Activated CD4-positive, alpha-beta T cell treated with anti-CD3 and anti-CD28 coated beads, Interleukin-2, amount 10 ng/mL, durations not matched to agents 7 days and 5 days (primary cell): ENCODE results near the gene ZC3H15. TPM values are rescaled to one million over a fixed set of nuclear protein-coding genes. Genes with fewer than 3 reads are reported as not detected.
A peak's percentile ranks its signal among the peaks of the same experiment; 100 is the strongest.
"Not testable (repeated sequence)": the region's sequence is repeated elsewhere in the genome, so short reads cannot be mapped to it uniquely, and the experiment has no call there.

Experiments used
- CTCF ChIA-PET: fragments of 350-600 bp; sonication (Branson Sonifier 250); formaldehyde crosslinking; loops from one replicate; lab custom pipeline; 2021; ENCODE audit warnings: antibody characterized with exemption; lab: Charles Lee
- POLR2A ChIA-PET: fragments of 350-600 bp; sonication (Branson Sonifier 250); formaldehyde crosslinking; loops from one replicate; lab custom pipeline; 2021; ENCODE audit warnings: antibody characterized with exemption; lab: Charles Lee
- DNase-seq: peaks from one replicate; pipeline ENCODE4 v3.0.0-alpha.2; 2020
- H3K27ac Mint-ChIP-seq: one replicate; pipeline ENCODE4 v1.8.0; 2021; ENCODE audit warnings: mild to moderate bottlenecking, moderate library complexity, mixed read lengths
- H3K27me3 Mint-ChIP-seq: one replicate; pipeline ENCODE4 v1.8.0; 2021; ENCODE audit warnings: mixed read lengths
- H3K36me3 Mint-ChIP-seq: one replicate; pipeline ENCODE4 v1.8.0; 2021; ENCODE audit warnings: low read depth, mixed read lengths
- H3K4me1 Mint-ChIP-seq: one replicate; pipeline ENCODE4 v1.8.0; 2021; ENCODE audit warnings: mixed read lengths
- H3K4me3 Mint-ChIP-seq: one replicate; pipeline ENCODE4 v1.8.0; 2021; ENCODE audit warnings: mild to moderate bottlenecking, moderate library complexity, mixed read lengths
- H3K9me3 Mint-ChIP-seq: one replicate; pipeline ENCODE4 v1.8.0; 2021; ENCODE audit warnings: mixed read lengths
- total RNA-seq, 2 experiments: library from RNA; stranded (reverse); gene quantifications; one replicate each; pipeline ENCODE4 v1.2.3, GENCODE V29; 2021

ZC3H15 gene
- total RNA-seq, 2 experiments from 2014 or later, result 63.1 to 80.0 TPM

GRCh38 chr2:186472722-186473493, 13.2 kb upstream of the ZC3H15 start:
- H3K36me3 Mint-ChIP-seq, DNase-seq, POLR2A ChIA-PET, H3K4me3 Mint-ChIP-seq, H3K27me3 Mint-ChIP-seq, CTCF ChIA-PET, H3K27ac Mint-ChIP-seq, H3K4me1 Mint-ChIP-seq: not testable (repeated sequence)
- H3K9me3 Mint-ChIP-seq, result peaks cover 11% of the 10 kb centered on the region

DNA sequence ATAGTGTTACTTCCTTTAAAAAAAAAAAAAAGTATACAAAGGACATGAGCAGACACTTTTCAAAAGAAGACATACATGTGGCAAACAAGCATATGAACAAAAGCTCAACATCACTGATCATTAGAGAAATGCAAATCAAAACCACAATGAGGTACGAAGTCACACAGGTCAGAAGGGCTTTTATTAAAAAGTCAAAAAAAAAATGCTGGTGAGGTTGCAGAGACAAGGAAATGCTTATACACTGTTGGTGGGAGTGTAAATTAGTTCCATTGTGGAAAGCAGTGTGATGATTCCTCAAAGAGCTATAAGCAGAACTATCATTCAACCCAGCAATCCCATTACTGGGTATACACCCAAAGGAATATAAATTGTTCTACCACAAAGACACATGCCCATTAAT, 11.8 kb upstream of the ZC3H15 start:
- H3K4me1 Mint-ChIP-seq, H3K27me3 Mint-ChIP-seq, H3K27ac Mint-ChIP-seq, DNase-seq, H3K4me3 Mint-ChIP-seq, POLR2A ChIA-PET, H3K36me3 Mint-ChIP-seq, CTCF ChIA-PET: not testable (repeated sequence)
- peaks cover 12% of the 10 kb centered on the region for H3K9me3 Mint-ChIP-seq

- ChIA-PET CTCF (no interaction called here), POLR2A (no interaction called here)
- H3K4me3 Mint-ChIP-seq, result no peak overlapping the region
- H3K4me1 Mint-ChIP-seq, result peaks cover 4% of the 10 kb centered on the region
- no peak overlapping the region for H3K27ac Mint-ChIP-seq
- H3K9me3 Mint-ChIP-seq, result peaks cover 8% of the 10 kb centered on the region
- DNase-seq, result no peak
- H3K27me3 Mint-ChIP-seq, result no peaks in the 10 kb centered on the region
- no peaks in the 10 kb centered on the region for H3K36me3 Mint-ChIP-seq
These were observed 8.3 kb upstream of the ZC3H15 start for GRCh38 chr2:186477790-186478189.

DNA sequence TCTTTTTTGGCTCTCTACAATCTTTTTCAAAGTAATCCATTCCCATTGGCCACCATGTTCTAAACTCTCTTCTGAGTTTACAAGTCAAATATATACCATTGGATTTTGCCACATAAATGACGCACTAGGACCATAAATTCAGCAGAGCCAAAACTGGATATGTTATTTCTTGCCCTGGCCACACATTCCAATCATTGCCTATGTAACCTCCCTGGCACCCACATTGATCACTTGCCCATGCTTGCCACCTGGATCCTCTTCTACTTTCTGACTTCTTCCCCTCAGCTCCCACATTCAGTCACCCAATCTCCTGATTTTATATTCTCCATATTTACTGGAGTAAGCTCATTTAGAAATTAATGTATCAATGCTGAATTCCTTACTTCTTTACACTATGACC, 5.1 kb upstream of the ZC3H15 start:
- Mint-ChIP-seq H3K9me3 (peaks cover 8% of the 10 kb centered on the region), H3K27me3 (no peaks in the 10 kb centered on the region), H3K4me3 (no peak overlapping the region), H3K27ac (no peak overlapping the region), H3K36me3 (no peaks in the 10 kb centered on the region), H3K4me1 (peaks cover 18% of the 10 kb centered on the region)
- POLR2A ChIA-PET, result no interaction called here
- DNase-seq, result no peak
- CTCF ChIA-PET, result no interaction called here

DNA sequence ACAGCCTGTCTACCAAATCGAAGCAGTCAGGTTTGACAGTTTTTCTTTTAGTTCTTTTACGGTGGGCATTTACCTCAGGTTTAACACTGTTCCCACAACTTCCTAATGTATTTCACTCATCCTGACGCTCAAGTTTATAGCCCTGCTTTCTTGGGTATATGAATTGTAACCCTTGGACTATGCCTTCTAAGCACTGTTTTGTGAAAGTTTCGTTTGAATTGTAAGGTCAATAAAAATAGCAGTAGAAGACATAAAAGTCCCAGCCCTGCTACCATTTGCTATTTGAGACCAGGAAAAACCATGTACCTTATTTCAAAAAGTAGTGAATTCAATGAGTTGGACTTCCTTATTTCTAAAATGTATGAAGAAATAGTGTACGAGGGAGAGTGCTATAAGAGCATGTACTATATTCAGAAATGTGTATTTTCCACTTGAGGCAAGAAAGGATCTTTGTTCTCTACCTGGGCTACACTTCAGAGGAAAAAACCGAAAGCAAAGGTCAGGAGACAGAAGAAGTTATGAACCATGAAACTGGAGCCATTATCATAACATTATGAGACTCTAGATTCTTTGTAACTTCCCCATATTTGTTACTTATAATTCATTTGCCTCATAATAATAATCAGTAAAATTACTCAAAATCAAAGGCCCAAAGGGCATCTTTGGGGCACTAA, 1.9 kb upstream of the ZC3H15 start:
- ChIA-PET POLR2A (no interaction called here), CTCF (no interaction called here)
- DNase-seq, result no peak
- Mint-ChIP-seq H3K4me3 (peak overlapping the region; percentile 99), H3K27me3 (no peaks in the 10 kb centered on the region), H3K36me3 (peaks cover 7% of the 10 kb centered on the region), H3K27ac (peak overlapping the region; percentile 51), H3K4me1 (peaks cover 35% of the 10 kb centered on the region), H3K9me3 (peaks cover 4% of the 10 kb centered on the region)

DNA sequence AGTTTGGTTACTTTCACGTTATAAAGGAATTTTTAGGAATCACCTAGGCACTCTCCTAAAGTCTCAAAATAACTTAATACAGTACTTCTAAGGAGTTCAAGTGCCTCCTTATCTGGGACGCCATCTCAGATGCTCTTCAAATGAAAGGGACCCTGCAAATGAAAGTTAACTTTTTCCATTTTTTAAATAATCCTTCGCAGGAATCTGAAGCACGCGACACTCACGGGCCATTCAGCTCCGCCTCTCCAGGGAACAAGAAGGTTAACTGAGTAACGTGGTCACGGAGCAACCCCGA, 537 bp upstream of the ZC3H15 start:
- peaks cover 48% of the 10 kb centered on the region for H3K4me1 Mint-ChIP-seq
- DNase-seq, result no peak
- peak overlapping the region; percentile 99 for H3K4me3 Mint-ChIP-seq
- H3K27me3 Mint-ChIP-seq, result no peaks in the 10 kb centered on the region
- H3K36me3 Mint-ChIP-seq, result peaks cover 10% of the 10 kb centered on the region
- CTCF ChIA-PET, result interaction anchor here (1.2 kb wide), 1 partner anchor 17 kb away, joined by 5 read pairs; no protein-coding TSS in a partner anchor
- H3K9me3 Mint-ChIP-seq, result peaks cover 4% of the 10 kb centered on the region
- POLR2A ChIA-PET, result interaction anchor here (1.4 kb wide), 1 partner anchor 104 kb away, joined by 7 read pairs; the partner anchor contains the start of gene ITGAV
- peak overlapping the region; percentile 97 for H3K27ac Mint-ChIP-seq

DNA sequence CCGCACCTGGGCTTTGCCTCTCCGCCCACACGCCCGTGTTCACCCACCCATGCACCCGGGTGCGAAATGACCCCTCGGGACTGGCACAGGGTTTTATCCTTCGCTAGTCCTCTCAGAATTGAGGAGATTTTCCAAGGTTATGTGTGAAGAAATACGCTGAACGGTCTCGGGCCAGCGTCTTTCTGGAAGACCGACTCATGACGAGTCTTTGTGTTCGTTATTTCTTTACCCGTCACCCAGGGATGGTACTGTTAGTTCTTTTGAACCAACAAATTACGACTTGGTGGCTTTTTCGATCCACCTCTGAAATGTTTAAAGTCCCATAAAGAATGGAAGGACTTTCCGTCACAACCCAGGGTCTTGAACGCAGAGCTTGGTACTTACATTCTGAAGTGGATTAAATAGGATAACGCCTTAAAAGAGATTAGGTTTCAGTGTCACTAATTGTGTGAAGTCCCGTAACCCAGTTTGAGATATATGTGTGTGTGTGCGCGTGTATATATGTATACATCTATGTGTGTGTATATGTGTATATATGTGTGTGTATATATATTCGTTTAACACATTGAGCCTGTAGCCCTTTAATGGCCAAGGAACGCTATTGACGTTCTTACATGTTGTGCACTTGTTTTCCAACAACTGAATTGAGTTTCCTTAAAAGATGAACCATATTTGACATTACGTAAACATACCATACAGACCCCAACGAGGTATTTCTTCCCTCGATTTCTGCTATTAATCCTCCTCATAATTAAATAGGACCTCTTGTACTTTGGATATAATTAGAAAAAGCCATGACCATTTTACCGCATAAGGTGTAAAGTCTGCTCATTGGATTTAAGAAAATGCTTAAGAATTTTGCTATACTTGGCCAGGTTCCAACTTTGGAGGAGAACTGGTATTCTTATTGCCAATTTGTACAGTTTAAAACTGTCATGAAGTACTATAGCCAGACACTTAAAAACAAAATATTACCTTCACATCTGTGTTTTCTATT, 889 bp downstream of the ZC3H15 start:
- no peaks in the 10 kb centered on the region for H3K9me3 Mint-ChIP-seq
- POLR2A ChIA-PET, result interaction anchor here (1.4 kb wide), 1 partner anchor 103 kb away, joined by 7 read pairs; the partner anchor contains the start of gene ITGAV
- peak overlapping the region; percentile 99 for H3K4me3 Mint-ChIP-seq
- H3K36me3 Mint-ChIP-seq, result peaks cover 10% of the 10 kb centered on the region
- H3K27me3 Mint-ChIP-seq, result no peaks in the 10 kb centered on the region
- H3K4me1 Mint-ChIP-seq, result peaks cover 61% of the 10 kb centered on the region
- H3K27ac Mint-ChIP-seq, result peak overlapping the region; percentile 97
- DNase-seq, result no peak
- CTCF ChIA-PET, result interaction anchor here (1.2 kb wide), 1 partner anchor 16 kb away, joined by 5 read pairs; no protein-coding TSS in a partner anchor

GRCh38 chr2:186493564-186494085, 7.6 kb downstream of the ZC3H15 start:
- H3K27me3 Mint-ChIP-seq, result no peaks in the 10 kb centered on the region
- ChIA-PET POLR2A (no interaction called here), CTCF (no interaction called here)
- no peak overlapping the region for H3K4me3 Mint-ChIP-seq
- peaks cover 31% of the 10 kb centered on the region for H3K36me3 Mint-ChIP-seq
- no peak for DNase-seq
- H3K4me1 Mint-ChIP-seq, result peaks cover 56% of the 10 kb centered on the region
- no peak overlapping the region for H3K27ac Mint-ChIP-seq
- H3K9me3 Mint-ChIP-seq, result no peaks in the 10 kb centered on the region

GRCh38 chr2:186496401-186496800, 10.3 kb downstream of the ZC3H15 start:
- Mint-ChIP-seq H3K36me3 (peaks cover 36% of the 10 kb centered on the region), H3K27me3 (no peaks in the 10 kb centered on the region), H3K4me1 (peaks cover 36% of the 10 kb centered on the region), H3K4me3 (no peak overlapping the region), H3K27ac (no peak overlapping the region), H3K9me3 (no peaks in the 10 kb centered on the region)
- ChIA-PET POLR2A (no interaction called here), CTCF (interaction anchor here (1.8 kb wide), 1 partner anchor 28 kb away, joined by 5 read pairs; no protein-coding TSS in a partner anchor)
- no peak for DNase-seq

- CTCF ChIA-PET, result interaction anchor here (1.8 kb wide), 1 partner anchor 27 kb away, joined by 5 read pairs; no protein-coding TSS in a partner anchor
- H3K4me1 Mint-ChIP-seq, result peaks cover 23% of the 10 kb centered on the region
- H3K36me3 Mint-ChIP-seq, result peaks cover 36% of the 10 kb centered on the region
- no peaks in the 10 kb centered on the region for H3K9me3 Mint-ChIP-seq
- POLR2A ChIA-PET, result no interaction called here
- H3K27ac Mint-ChIP-seq, result no peak overlapping the region
- no peak for DNase-seq
- no peak overlapping the region for H3K4me3 Mint-ChIP-seq
- H3K27me3 Mint-ChIP-seq, result no peaks in the 10 kb centered on the region
These were observed 11.9 kb downstream of the ZC3H15 start for GRCh38 chr2:186497928-186498327.

GRCh38 chr2:186498834-186499233, 12.8 kb downstream of the ZC3H15 start:
- DNase-seq, result no peak
- Mint-ChIP-seq H3K27ac (no peak overlapping the region), H3K9me3 (no peaks in the 10 kb centered on the region), H3K4me1 (peaks cover 19% of the 10 kb centered on the region), H3K36me3 (peaks cover 37% of the 10 kb centered on the region), H3K27me3 (no peaks in the 10 kb centered on the region), H3K4me3 (no peak overlapping the region)
- POLR2A ChIA-PET, result no interaction called here
- CTCF ChIA-PET, result interaction anchor here (1.0 kb wide), 1 partner anchor 10 kb away, joined by 3 read pairs; no protein-coding TSS in a partner anchor
